HG02970 (cell line): Measurements from ENCODE around the gene TTC1.
"Not testable (repeated sequence)": the region's sequence is repeated elsewhere in the genome, so short reads cannot be mapped to it uniquely, and the experiment has no call there.

Source experiments
- ATAC-seq: cut with Tn5 transposase; IDR thresholded peaks from one replicate; pipeline ENCODE4 v1.9.1; 2021; ENCODE audit warnings: mild to moderate bottlenecking, moderate library complexity, moderate number of reproducible peaks; ENCODE audit not compliant: unreplicated experiment, low FRiP score

TTC1 gene

DNA sequence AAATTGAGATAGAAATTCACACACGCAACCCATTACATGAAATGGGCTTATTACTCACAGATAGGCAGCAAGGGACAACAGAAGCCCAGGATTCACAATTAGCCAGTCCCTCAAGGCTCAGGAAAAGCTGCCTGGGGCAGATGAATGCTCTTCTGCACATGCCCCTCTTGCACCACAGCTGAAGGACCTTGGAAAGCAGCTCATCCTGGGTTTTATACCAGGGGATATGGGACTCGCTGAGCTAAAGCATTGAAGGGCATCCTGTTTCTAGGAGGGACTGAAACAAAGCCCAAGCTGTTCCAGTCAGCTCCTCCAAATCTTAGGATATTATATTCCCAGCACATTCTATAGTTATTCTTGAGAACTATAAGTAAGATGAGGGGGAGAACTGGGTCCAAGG is 15.7 kb upstream of the TTC1 start:
- ATAC-seq, result no peak

DNA sequence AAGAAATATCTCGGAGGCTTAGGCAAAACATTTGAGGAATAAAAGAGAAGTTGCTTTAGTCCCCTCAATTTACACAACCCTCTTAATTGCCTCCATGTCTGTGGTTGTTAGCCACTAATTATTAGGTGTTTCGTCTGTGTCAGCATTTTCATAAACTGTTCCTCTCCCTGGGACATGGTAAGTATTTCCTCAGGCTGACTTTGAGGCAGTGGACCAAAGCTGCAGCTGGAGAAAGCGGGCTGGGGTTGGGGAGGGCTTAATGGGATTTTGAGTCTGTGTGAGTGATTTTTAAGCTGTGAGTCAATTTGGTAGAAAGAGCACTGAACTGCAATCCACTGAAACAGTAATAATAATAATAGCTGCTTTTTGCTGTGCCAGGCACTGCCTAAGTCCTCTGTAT is 13.0 kb upstream of the TTC1 start:
- ATAC-seq, result no peak

- ATAC-seq, result no peak
Observed at GRCh38 chr5:160001457-160001856, 7.5 kb upstream of the TTC1 start.

DNA sequence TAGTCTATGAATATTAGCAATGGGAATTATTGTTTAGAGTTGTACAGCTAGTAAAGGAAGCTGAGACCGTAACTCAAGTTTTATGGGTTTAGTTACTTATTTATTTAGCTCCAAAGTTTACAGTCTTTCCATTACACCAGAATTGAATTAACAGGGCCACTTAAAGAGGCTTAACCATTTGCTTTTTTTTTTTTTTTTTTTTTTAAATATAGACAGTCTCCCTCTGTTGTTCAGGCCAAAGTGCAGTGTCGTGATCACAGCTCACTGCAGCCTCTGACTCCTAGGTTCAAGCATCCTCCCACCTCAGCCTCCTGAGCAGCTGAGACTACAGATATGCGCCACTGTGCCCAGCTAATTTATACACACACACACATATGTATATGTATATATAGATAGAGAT is 1.4 kb upstream of the TTC1 start:
- ATAC-seq, result no peak

GRCh38 chr5:160008529-160008876 is 436 bp upstream of the TTC1 start:
- peak; percentile 14 for ATAC-seq

DNA sequence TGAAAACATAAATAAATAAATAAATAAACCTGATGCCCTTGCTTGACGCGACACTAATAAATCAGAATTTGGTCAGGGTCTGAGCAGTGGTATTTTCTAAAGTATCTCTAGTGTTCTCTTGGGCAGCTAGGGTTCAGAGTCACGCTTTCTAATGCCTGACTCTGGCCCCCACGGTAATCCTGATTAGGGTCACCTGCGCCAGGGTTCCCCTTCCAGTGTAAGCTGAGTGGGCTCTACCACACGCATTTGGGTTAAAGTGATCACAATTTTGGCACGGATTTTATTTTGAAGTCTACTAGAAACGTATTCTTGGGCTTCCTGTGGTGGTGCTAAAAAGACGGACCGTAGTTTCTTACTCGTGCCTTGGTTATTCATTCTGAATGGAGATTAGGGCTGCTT is 651 bp downstream of the TTC1 start:
- ATAC-seq, result no peak

GRCh38 chr5:160011471-160011870 is 2.5 kb downstream of the TTC1 start:
- ATAC-seq, result no peak

- ATAC-seq, result not testable (repeated sequence)
Observed at GRCh38 chr5:160014197-160014596, 5.3 kb downstream of the TTC1 start.

- ATAC-seq, result no peak
Observed at GRCh38 chr5:160018945-160019625, 10.1 kb downstream of the TTC1 start.

DNA sequence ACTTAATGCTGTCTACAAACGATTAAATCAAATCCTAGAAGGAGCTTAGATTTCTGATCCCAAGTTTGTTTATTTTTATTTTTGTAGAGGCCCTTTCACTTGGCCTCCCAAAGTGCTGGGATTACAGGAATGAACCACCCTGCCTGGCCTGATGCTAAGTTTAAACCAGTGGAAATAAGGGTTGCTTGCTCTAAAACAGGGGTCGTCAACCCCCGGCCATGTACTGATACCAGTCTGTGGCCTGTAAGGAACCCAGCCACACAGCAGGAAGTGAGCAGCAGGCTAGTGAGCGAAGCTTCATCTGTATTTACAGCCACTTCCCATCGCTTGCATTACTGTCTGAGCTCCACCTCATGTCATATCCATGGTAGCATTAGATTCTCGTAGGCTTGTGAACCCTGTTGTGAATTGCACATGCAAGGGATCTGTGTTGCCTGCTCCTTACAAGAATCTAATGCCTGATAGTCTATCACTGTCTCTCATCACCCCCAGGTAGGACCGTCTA is 11.4 kb downstream of the TTC1 start:
- no peak for ATAC-seq

DNA sequence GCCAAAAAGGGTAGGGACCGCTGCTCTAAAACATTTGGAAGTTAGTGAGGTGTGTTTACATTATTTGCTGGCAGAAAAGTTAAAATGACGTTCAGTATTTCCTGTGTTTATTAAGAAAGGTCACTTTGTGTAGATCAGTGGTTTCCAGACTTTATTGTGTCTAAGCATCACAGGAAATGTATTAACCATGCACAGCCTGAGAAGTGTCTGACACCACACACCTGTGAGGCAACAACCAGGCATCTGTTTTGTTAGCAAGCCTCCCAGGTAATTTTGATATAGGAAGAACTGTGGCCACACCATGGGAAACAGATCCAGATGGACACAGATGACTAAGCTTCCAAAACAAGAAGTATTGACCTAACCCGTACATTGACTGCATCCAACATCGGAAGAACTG is 12.0 kb downstream of the TTC1 start:
- no peak for ATAC-seq

- peak; percentile 68 for ATAC-seq
Observed at GRCh38 chr5:160021831-160022446, 13.0 kb downstream of the TTC1 start.

DNA sequence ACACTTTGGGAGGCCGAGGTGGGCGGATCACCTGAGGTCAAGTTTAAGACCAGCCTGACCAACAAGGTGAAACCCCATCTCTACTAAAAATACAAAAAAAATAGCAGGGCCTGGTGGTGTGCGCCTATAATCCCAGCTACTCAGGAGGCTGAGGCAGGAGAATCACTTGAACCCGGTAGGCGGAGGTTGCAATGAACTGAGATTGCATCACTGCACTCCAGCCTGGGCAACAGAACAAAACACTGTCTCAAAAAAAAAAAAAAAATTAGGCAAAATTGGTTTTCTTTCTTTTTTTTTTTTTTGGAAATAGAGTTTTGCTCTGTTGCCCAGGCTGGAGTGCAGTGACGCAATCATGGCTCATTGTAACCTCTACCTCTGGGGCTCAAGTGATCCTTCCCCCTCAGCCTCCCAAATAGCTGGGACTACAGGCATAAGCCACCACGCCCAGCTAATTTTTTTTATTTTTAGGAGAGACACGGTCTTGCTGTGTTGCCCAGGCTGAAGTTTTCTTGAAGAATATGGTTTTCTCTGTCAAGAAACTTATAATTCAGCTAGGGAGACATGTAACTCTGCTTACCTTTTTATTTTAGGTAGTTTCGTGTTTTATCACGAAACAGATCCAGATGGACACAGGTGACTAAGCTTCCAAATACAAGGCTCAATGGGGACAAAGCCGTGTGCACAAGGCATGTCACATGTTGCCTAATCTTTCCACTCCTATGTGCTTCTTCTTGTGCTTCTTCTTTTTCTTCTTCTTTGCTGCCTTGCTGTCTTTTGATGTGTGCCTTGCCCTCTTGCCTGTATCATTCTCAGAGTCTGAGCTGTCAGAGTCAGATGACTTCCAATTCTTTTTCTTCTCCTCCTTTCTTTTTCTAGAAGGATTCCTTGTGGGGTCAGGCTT is 14.3 kb downstream of the TTC1 start:
- ATAC-seq, result no peak

GRCh38 chr5:160023908-160024630 is 15.1 kb downstream of the TTC1 start:
- no peak for ATAC-seq

DNA sequence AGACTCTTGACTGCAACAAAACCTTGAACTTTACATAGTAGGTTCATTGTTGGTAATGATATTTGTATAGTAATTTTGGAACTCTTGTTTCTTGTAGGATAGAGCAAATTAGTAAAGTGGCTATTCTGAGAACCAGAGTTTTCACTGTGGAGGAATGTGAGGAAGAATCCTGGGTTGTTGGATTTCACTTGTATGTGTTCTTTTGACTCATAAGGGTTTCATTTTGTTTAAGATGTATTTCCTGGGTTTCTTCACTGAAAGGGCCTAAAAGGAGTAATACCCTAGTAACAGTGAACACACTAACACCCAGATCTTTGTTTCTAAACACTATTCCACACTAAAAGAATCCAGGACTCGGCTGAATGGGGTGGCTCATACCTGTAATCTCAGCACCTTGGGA is 20.1 kb downstream of the TTC1 start:
- no peak for ATAC-seq

DNA sequence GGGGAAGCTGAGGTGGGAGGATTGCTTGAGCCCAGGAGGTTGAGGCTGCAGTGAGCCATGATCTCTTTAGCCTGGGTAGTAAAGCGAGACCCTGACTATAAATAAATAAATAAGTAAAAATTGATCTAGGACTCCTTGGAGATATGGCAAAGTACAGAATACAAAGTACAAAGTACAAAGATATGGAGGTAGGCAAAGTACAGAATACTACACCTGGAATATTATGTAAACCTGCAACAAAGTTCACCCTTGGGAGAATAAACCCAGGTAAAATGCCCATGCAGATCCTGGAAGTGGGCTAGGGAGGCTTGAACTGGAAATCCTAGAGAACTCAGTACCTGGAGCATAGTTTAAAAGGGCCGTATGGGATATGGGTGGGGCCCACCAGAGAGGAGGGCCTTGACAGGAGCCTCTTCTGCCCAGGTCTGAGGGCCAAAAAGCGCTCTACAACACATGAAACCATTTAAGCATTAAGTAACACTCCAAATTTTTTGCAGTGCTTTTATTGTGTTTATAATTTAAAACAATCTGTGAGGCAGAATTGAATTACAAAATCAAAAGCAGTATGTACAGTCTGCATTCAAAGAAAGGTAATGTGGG is 20.7 kb downstream of the TTC1 start:
- no peak for ATAC-seq

- no peak for ATAC-seq
Observed at GRCh38 chr5:160030631-160031377, 21.9 kb downstream of the TTC1 start.

GRCh38 chr5:160033546-160034252 is 24.8 kb downstream of the TTC1 start:
- ATAC-seq, result no peak

- no peak for ATAC-seq
Observed at GRCh38 chr5:160036243-160036642, 27.3 kb downstream of the TTC1 start.
